CD4-positive, alpha-beta T cell treated with Interleukin-2 at 100 ng/mL for 4 hours (primary cell): Measurements from ENCODE around the gene LRRC4C.

Experiments
- DNase-seq: peaks from one replicate; pipeline ENCODE4 v3.0.0-alpha.2; 2020; ENCODE audit warnings: low spot score

Gene LRRC4C

GRCh38 chr11:40290171-40290631, 1169.3 kb downstream of the LRRC4C start:
- DNase-seq, result no peak

DNA sequence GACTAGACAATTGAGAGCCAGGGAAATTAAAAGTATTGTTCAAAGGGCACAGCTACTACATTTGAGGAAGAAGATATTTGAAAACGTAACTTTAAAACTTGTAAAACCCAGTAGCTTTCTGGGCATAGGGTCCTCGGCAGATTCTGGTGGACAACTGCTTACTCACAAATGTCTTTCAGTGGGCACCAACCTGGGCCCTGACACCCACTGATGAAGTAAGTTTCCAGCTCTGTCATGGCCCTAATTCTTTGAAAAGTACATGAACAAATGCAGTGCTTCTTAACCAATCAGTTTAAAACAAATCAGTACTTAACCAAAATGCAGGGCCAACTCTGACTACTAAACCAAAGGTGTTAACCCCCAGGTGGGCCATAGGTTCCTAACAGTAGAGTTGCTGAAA, 1170.1 kb downstream of the LRRC4C start:
- no peak for DNase-seq

GRCh38 chr11:40287916-40288803, 1171.3 kb downstream of the LRRC4C start:
- DNase-seq, result no peak

GRCh38 chr11:40286137-40286536, 1173.3 kb downstream of the LRRC4C start:
- no peak for DNase-seq

DNA sequence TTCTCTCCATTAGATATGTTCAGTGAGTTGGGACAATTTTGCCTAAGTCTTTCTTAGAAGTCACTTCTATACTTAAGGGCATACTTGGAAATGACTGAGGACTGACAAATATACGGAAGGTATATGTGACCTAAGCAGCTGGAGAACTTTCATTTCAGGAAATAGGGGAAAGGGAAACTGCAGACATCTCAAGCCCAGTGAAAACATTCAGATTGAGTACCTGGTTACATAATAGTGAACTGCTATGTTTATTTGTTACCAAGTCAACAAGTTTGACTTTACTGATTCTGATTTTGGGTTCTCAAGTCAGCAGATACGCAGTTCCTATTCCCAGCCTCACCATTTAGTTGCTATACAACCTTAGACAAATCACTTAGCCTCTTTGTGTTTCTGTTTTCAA, 1173.9 kb downstream of the LRRC4C start:
- DNase-seq, result no peak

- DNase-seq, result no peak
Observed at GRCh38 chr11:40281052-40281580, 1178.3 kb downstream of the LRRC4C start.

DNA sequence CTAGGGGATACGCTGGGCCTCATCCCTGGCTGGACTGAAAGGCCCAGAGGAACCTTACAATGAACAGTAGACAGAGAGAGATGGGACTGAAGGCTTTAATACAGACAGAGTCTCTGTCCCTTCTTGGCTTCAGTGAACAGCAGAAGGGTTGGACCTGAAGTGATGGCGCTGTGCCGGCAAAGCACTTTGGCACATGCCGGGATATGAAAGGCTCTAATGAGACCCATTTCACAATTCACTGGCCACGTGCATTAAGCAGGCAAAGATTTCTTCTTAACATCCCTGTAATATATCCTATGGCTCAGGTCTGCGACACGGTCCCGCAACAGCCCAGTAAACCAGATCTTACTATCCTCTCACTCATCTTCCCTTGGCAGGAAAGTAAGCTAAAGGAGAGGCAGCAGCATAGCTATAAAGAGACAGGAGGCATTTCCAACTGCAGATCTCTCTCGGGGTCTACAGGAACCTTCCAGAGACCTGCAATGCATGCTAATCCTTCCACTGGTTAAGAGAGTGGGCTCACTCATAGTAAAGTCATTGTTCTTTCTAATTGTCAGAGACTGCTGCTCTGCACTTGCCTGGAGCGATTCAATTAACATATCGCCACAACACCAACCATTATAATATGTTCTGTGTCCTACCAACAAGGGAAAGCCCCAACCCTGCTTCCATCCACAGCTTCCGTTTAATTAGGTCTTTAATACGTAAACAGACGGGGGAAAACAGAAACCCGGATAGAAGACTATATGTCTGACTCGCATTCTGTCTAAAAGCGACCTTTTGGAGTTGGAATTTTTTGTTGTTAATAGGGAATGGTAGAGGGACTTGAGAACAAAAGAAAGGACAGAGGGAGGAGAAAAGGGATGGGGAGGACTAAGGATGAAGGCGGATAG, 1179.0 kb downstream of the LRRC4C start:
- no peak for DNase-seq

DNA sequence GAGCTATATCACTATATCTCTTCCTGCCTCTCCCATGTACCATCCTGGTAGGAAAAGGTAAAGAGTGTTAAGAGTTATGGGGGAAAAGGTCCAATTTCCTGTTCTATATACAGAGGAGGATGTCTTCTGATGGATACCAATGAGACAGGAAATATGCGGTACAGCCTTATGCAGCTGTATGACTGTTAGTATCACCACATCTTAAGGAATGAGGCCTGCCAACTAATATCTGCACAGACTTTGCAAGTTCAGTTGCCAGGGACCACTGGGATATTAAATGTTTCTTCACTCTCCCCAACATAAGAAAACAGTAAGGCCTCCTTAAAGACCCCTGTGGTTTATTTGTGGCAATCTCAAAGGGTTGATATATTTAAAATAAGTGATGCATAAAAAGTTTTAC, 1182.5 kb downstream of the LRRC4C start:
- DNase-seq, result no peak

GRCh38 chr11:40274017-40274416, 1185.4 kb downstream of the LRRC4C start:
- no peak for DNase-seq

- no peak for DNase-seq
Observed at GRCh38 chr11:40273192-40273732, 1186.2 kb downstream of the LRRC4C start.

- no peak for DNase-seq
Observed at GRCh38 chr11:40271361-40271760, 1188.1 kb downstream of the LRRC4C start.

GRCh38 chr11:40269865-40270264, 1189.6 kb downstream of the LRRC4C start:
- no peak for DNase-seq

DNA sequence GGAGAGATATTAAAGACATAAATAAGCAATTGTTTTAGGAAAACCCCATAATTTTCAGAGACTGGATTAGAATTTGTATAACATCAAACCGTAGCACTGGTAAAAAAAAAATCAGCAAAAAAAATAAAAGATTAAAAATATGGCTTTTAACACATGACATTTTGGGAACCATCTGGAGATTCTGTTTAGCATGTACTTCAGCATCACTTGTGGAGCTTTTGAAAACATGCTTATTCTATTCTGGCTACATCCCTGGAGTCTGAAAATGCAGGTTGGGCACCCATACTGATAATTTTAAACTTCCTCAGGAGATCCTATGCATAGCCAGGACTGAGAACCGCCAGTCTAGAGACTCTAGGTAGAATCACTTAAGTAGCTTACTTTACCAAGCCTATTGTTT, 1190.9 kb downstream of the LRRC4C start:
- no peak for DNase-seq

GRCh38 chr11:40255457-40255856, 1204.0 kb downstream of the LRRC4C start:
- no peak for DNase-seq

DNA sequence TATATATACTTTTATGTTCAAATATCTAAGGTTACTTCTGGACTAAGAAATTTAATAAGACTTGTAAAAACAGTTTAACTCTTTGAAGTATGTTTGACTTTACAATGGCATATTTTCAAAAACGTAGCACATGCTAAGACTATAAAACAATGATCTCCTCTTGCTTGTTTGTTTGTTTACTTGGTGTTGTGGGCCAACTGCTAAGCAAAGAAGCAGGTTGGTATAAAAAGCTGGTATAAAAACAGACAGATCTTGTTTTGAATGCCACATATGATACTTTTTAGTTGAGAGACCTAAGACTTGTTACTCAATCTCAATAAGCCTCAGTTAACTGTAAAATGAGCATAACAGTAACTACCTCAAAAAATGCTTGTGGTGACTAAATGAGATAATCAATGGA, 1206.3 kb downstream of the LRRC4C start:
- no peak for DNase-seq

DNA sequence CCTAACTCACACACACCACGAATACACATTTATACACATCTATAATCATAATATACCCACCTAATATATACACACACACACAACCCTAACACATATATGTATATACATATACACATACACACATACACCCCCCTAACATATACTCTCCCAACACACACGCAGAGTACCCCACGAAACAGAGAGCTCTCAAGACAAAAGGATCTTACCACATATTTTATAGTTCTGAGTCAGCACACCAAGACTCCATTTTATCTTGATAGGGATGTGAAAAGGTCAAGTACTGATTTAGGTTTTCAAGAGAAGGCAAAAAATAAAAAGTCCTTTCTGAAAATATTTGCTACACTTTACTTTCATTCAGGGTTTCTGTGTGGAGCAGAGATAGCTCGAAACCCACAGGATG, 1207.2 kb downstream of the LRRC4C start:
- no peak for DNase-seq

DNA sequence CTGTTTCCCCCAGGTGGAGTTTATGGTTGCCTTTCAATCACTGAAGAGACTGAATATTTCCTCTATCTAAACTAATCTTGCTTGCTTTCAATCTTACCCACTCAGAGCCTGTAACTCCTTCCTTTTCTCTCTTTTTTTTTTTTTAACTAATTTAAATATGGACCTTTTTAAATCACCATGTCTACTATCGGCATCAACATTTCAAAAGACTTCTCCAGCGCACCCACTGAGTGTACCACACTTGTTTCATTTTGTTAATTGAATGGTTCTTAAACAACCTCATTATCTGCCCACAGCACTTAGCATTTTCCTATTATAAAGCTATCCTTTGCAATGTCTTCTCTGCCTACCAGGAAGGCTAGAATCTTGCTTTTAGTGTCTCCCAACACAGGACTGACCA, 1212.5 kb downstream of the LRRC4C start:
- DNase-seq, result no peak

DNA sequence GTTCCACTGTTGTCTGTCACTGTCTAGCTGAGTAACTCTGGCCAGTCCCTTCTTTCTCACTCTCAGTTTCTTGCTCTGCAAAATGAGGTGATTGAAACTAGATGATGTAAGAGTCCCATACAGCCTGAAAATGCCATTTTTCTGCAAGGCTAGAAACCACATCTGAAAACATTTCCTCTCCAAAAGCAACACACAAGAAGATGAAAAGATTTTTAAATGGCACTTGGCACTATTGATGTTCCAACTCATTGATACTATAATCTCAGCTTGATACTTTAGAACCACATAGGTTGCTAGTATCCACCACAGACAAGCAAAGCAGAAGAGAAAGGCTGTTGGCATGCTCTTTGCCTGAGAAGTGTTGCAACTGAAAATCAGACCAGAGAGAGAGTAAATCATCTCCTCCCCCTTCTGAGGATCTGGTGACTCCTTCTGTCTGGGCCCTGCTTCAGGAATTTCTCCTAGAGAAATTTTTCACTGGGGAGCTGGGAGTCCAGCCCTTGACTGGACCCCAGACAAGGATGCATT, 1217.9 kb downstream of the LRRC4C start:
- DNase-seq, result no peak

GRCh38 chr11:40240284-40240683, 1219.2 kb downstream of the LRRC4C start:
- no peak for DNase-seq

DNA sequence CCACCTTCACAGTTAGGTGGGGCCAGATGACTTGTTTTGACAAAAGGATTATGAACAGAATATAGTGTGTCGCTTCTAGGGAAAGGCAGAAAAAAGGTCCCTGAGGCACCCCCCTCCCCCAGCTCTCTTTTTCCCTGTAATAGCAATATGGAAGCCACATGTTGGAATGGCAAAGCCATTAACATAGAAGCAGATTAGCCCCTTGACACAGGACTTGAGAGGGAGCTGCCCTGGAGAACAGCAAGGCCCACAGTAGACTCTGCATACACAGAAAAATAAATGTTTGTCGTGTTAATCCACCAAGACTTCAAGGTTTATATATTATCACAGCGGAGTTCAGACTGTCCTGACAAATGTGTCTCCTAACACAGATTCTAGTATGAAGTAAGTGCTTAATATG, 1222.9 kb downstream of the LRRC4C start:
- DNase-seq, result no peak

DNA sequence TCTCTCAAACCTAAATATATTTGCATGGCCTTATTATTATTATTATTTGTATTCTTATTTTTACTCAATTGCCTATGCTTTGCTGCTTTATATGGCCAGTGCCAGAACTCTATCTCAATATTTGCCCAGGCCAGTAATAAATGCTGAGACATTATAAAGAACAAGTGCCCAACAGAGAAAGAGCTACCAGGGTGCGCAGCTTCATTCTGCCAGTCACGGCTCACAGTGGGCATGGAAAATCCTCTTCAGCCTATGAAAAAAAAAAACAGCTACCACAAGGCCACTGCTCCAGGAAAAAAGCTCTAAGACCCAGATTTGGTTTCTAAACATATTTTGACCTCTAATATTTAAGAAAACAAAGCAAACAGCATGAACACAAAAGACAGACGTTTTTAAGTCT, 1223.6 kb downstream of the LRRC4C start:
- no peak for DNase-seq

DNA sequence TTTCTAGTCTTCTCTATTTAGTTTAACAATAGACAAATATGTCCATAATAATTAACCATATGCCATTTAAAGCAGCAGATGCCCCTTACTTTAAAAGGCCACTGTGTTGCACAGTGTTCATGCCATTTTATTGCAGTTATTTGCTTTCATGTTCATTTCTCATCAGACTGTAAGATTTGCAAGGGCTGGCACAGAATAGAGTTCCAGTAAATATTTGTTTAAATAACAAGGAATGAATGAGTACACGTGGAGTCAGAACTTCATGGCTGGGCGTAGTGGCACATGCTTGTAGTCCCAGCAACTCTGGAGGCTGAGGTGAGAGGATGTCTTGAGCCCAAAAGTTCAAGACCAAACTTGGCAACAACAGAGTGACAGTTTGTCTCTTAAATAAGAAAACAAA, 1228.6 kb downstream of the LRRC4C start:
- DNase-seq, result no peak
